K562 (cell line): ENCODE results near the gene DTNBP1. TPM values are rescaled to one million over a fixed set of nuclear protein-coding genes. Genes with fewer than 3 reads are reported as not detected.
A peak's percentile ranks its signal among the peaks of the same experiment; 100 is the strongest.

Experiments
- ARID3A ChIP-seq: IDR thresholded peaks from 2 replicates; pipeline ENCODE4 v1.6.1; 2012; ENCODE audit warnings: low read depth, low read length, improper control_type of control experiment, borderline replicate concordance
- ARID3B ChIP-seq: fragments of 250-450 bp; sonication (Bioruptor Pico); IDR thresholded peaks from 2 replicates; pipeline ENCODE4 v1.4.0; 2020; ENCODE audit warnings: borderline replicate concordance
- BRCA1 ChIP-seq, 2 experiments: fragments of 450-650 bp in 1 of 2; sonication (generic) in 1 of 2; formaldehyde crosslinking in 1 of 2; IDR thresholded peaks; 2 replicates each; pipeline versions ENCODE4 v1.5.0 to v1.6.1; 2017 to 2020; ENCODE audit warnings: mild to moderate bottlenecking in 1 of 2, missing genetic modification reagents in 1 of 2
- CEBPB ChIP-seq: fragments of 450-650 bp; IDR thresholded peaks from 2 replicates; pipeline ENCODE4 v1.6.1; 2016; ENCODE audit warnings: missing genetic modification characterization, missing compliant biosample characterization
- E2F3 ChIP-seq: fragments of 250-450 bp; sonication (Bioruptor Pico); IDR thresholded peaks from 2 replicates; pipeline ENCODE4 v1.4.0; 2020; ENCODE audit warnings: mild to moderate bottlenecking
- FIP1L1 ChIP-seq: fragments of 200-400 bp; formaldehyde crosslinking; IDR thresholded peaks from 2 replicates; pipeline ENCODE4 v1.6.1; 2018; ENCODE audit warnings: mild to moderate bottlenecking, low read depth, low read length; ENCODE audit not compliant: poor library complexity, severe bottlenecking
- HDAC8 ChIP-seq: fragments of 450-650 bp; IDR thresholded peaks from 2 replicates; pipeline ENCODE4 v1.6.1; 2016; ENCODE audit warnings: mild to moderate bottlenecking, missing genetic modification characterization, moderate library complexity, missing compliant biosample characterization
- IRF2 ChIP-seq: sonication (generic); formaldehyde crosslinking; IDR thresholded peaks from 2 replicates; pipeline ENCODE4 v1.8.1; 2022; ENCODE audit warnings: mild to moderate bottlenecking, missing genetic modification reagents
- MTA2 ChIP-seq: fragments of 450-650 bp; IDR thresholded peaks from 2 replicates; pipeline ENCODE4 v1.6.1; 2016; ENCODE audit warnings: low read depth
- NBN ChIP-seq: fragments of 450-650 bp; IDR thresholded peaks from 2 replicates; pipeline ENCODE4 v1.6.1; 2016; ENCODE audit warnings: low read depth, mild to moderate bottlenecking
- NELFE ChIP-seq: IDR thresholded peaks from 2 replicates; pipeline ENCODE4 v1.6.1; 2011; ENCODE audit warnings: mild to moderate bottlenecking; ENCODE audit not compliant: insufficient read depth, insufficient read length
- NFIC ChIP-seq: fragments of 450-650 bp; IDR thresholded peaks from 2 replicates; pipeline ENCODE4 v1.6.1; 2017; ENCODE audit warnings: mild to moderate bottlenecking, inconsistent platforms
- NFYB ChIP-seq: IDR thresholded peaks from 2 replicates; pipeline ENCODE4 v1.6.1; 2011; ENCODE audit warnings: mild to moderate bottlenecking, moderate library complexity; ENCODE audit not compliant: insufficient read length; ENCODE audit errors: extremely low read depth
- NR1H2 ChIP-seq: sonication (generic); formaldehyde crosslinking; IDR thresholded peaks from 2 replicates; pipeline ENCODE4 v1.4.0; 2020; ENCODE audit warnings: mild to moderate bottlenecking, missing genetic modification reagents
- PCBP1 ChIP-seq: fragments of 200-400 bp; formaldehyde crosslinking; IDR thresholded peaks from 2 replicates; pipeline ENCODE4 v1.6.1; 2018; ENCODE audit warnings: mild to moderate bottlenecking, low read depth, low read length; ENCODE audit not compliant: poor library complexity, severe bottlenecking
- SAP30 ChIP-seq: fragments of 200-600 bp; sonication (generic); IDR thresholded peaks from 2 replicates; pipeline ENCODE4 v1.6.1; 2012; ENCODE audit warnings: borderline replicate concordance, low read depth, mild to moderate bottlenecking, moderate library complexity, low read length, control low read depth, inconsistent platforms; ENCODE audit not compliant: insufficient read depth, poor library complexity, severe bottlenecking
- TAF15 ChIP-seq: fragments of 200-400 bp; formaldehyde crosslinking; IDR thresholded peaks from 2 replicates; pipeline ENCODE4 v1.6.1; 2017; ENCODE audit warnings: mild to moderate bottlenecking, low read depth, low read length, moderate library complexity
- ZBTB1 ChIP-seq: sonication (generic); formaldehyde crosslinking; IDR thresholded peaks from 2 replicates; pipeline ENCODE4 v1.8.1; 2023; ENCODE audit warnings: missing genetic modification reagents, low read depth, mild to moderate bottlenecking, borderline replicate concordance
- ZBTB33 ChIP-seq: sonication (generic); formaldehyde crosslinking; IDR thresholded peaks from 2 replicates; pipeline ENCODE4 v1.8.1; 2023; ENCODE audit warnings: mild to moderate bottlenecking, missing genetic modification reagents
- ZNF146 ChIP-seq: IDR thresholded peaks from one replicate; pipeline ENCODE4 v1.6.1; 2018; ENCODE audit warnings: missing compliant biosample characterization; ENCODE audit not compliant: unreplicated experiment
- ZNF217 ChIP-seq: sonication (generic); formaldehyde crosslinking; IDR thresholded peaks from 2 replicates; pipeline ENCODE4 v1.8.0; 2022; ENCODE audit warnings: mild to moderate bottlenecking, missing genetic modification reagents
- ZNF644 ChIP-seq: fragments of 200-800 bp; sonication (Bioruptor generic); IDR thresholded peaks from 2 replicates; pipeline ENCODE4 v1.6.1; 2016; ENCODE audit warnings: low read depth, missing genetic modification characterization, missing compliant biosample characterization
- ZNF785 ChIP-seq: fragments of 250-450 bp; sonication (Bioruptor Pico); IDR thresholded peaks from 2 replicates; pipeline ENCODE4 v1.4.0; 2020; ENCODE audit warnings: mild to moderate bottlenecking
- polyA plus RNA-seq, 8 experiments: library from polyadenylated mRNA; depleted of rRNA in 4 of 8; stranded (reverse) in 5 of 8; unstranded in 3 of 8; fragments of >200 nt; fragmentation: Nextera tagmentation in 2 of 8; fragmentation: Illumina TruSeq in 1 of 8; extraction: Ambion mirVana in 2 of 8; extraction: Trizol in 1 of 8; gene quantifications; 2 replicates each; pipeline versions ENCODE4 v1.2.1 to v1.2.3, GENCODE V29; 2011 to 2014; ENCODE audit warnings: inconsistent platforms in 1 of 8, missing spikeins in 1 of 8
- total RNA-seq, 7 experiments: library from RNA; depleted of rRNA in 6 of 7; stranded (reverse); fragments of >200 nt in 6 of 7; fragmentation: Illumina TruSeq in 2 of 7; extraction: Trizol in 2 of 7; gene quantifications; 2 replicates each; pipeline versions ENCODE4 v1.2.1 to v1.2.3, GENCODE V29; 2011 to 2021; ENCODE audit warnings: low replicate concordance in 1 of 7

The DTNBP1 gene
- total and polyA plus RNA-seq, 9 of the 15 experiments (the other 6 are each of a cell fraction or from before 2014, with no cell fraction given) = 16.7 to 54.5 (median 21.4) TPM

GRCh38 chr6:15481390-15482291 is 181.2 kb downstream of the DTNBP1 start (continued):
- TF ChIP-seq ZBTB1 (CRISPR knock-in tag) (no peak), IRF2 (no peak), TAF15 (no peak), NELFE (no peak), NFIC (peak; percentile 72), ZBTB33 (CRISPR knock-in tag) (peak; percentile 20; the same call in 1 of the 2 replicates), ARID3A (peak; percentile 71; the same call in 1 of the 2 replicates), NBN (peak; percentile 65; the same call in 1 of the 2 replicates), ZNF146 (CRISPR knock-in tag) (no peak), NFYB (no peak), ZNF785 (CRISPR knock-in tag) (no peak), MTA2 (peak; percentile 83), FIP1L1 (no peak), E2F3 (CRISPR knock-in tag) (no peak), SAP30 (no peak), CEBPB (tag) (no peak), PCBP1 (no peak), ZNF644 (tag) (peak; percentile 92), ZNF217 (CRISPR knock-in tag) (no peak), NR1H2 (CRISPR knock-in tag) (no peak), ARID3B (CRISPR knock-in tag) (no peak), BRCA1 (IDR thresholded peaks at IDR 0.05) (no peak), BRCA1 (CRISPR knock-in tag; IDR thresholded peaks at IDR 0.05) (no peak), HDAC8 (no peak)
